HG03565 (cell line): ENCODE data around the gene OR2T2.
A peak's percentile ranks its signal among the peaks of the same experiment; 100 is the strongest.
"Not testable (repeated sequence)": the region's sequence is repeated elsewhere in the genome, so short reads cannot be mapped to it uniquely, and the experiment has no call there.

Experiments used
- ATAC-seq: cut with Tn5 transposase; IDR thresholded peaks from one replicate; pipeline ENCODE4 v1.9.1; 2021; ENCODE audit warnings: mild to moderate bottlenecking, moderate library complexity; ENCODE audit not compliant: unreplicated experiment

The OR2T2 gene

GRCh38 chr1:248449821-248450465, 4.5 kb downstream of the OR2T2 start:
- not testable (repeated sequence) for ATAC-seq

- ATAC-seq = peak; percentile 64
Measured at GRCh38 chr1:248450466-248451145, 5.2 kb downstream of the OR2T2 start.

- not testable (repeated sequence) for ATAC-seq
Measured at GRCh38 chr1:248453619-248454018, 8.2 kb downstream of the OR2T2 start.

GRCh38 chr1:248455045-248455444, 9.6 kb downstream of the OR2T2 start:
- not testable (repeated sequence) for ATAC-seq

- not testable (repeated sequence) for ATAC-seq
Measured at GRCh38 chr1:248456635-248457034, 11.2 kb downstream of the OR2T2 start.

- ATAC-seq = not testable (repeated sequence)
Measured at GRCh38 chr1:248459117-248459516, 13.7 kb downstream of the OR2T2 start.

- no peak for ATAC-seq
Measured at GRCh38 chr1:248471154-248471553, 25.7 kb downstream of the OR2T2 start.

- not testable (repeated sequence) for ATAC-seq
Measured at GRCh38 chr1:248472111-248472510, 26.7 kb downstream of the OR2T2 start.

- not testable (repeated sequence) for ATAC-seq
Measured at GRCh38 chr1:248473051-248473450, 27.6 kb downstream of the OR2T2 start, which contains the start of gene OR2T3. OR2T3 (plus strand) TSS chr1:248473351; CDS start chr1:248473351, 0 bp downstream.

GRCh38 chr1:248475660-248476059, 30.2 kb downstream of the OR2T2 start:
- not testable (repeated sequence) for ATAC-seq

GRCh38 chr1:248481686-248482579, 36.5 kb downstream of the OR2T2 start:
- peak; percentile 94 for ATAC-seq

GRCh38 chr1:248488289-248488688, 42.9 kb downstream of the OR2T2 start, which contains the start of gene OR2T5:
OR2T5 (plus strand) TSS chr1:248488589; CDS start chr1:248488589, 0 bp downstream.
- not testable (repeated sequence) for ATAC-seq

GRCh38 chr1:248496661-248497060, 51.2 kb downstream of the OR2T2 start:
- ATAC-seq = not testable (repeated sequence)

GRCh38 chr1:248500305-248501035, 55.0 kb downstream of the OR2T2 start:
- ATAC-seq = not testable (repeated sequence)
